ENCODE data around the gene RAD51B.

DNA sequence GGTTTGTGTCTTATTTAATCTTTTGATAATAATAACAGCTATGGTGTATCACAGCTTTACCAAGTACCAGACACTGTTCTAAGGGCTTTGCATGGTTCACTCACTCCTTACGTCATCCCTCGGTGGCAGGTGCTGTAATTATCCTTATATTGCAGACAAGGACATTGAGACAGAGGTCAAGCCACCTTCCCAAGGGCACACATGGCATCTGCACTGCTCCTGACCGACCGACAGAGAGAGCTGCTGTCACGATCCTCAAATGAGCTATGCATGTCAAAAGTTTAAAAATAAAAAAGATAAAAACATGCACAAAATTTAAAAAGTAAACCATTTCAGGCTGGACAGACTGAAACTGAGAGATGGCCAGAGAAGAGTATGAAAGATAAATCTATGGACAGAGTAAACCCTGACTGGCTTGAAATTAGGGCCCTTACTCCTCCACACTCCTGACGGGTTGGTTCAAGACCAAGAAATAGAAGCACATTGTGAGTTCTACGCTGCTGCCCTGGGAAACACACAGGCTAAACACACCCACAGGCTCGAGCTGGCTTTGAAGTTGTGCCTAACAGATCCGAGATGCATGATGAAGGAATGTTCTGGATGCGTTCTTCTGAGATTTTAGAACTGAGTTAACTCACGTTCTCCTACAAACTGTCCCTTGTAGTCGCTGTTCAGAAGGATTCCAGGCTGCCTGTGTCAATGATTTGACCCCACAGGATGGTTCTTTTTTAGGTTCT lies 704.6 kb downstream of the RAD51B start:
- no peak for TF ChIP-seq POLR2AphosphoS5 (IDR thresholded peaks at IDR 0.05; ENCODE audit: borderline replicate concordance, low read depth, low read length)
- TF ChIP-seq EZH2 (IDR thresholded peaks at IDR 0.05): no peak
